Measurements from ENCODE around the gene ZSWIM6.
"Not testable (repeated sequence)": the region's sequence is repeated elsewhere in the genome, so short reads cannot be mapped to it uniquely, and the experiment has no call there.

ZSWIM6 gene

GRCh38 chr5:61363401-61364114 lies 31.5 kb downstream of the ZSWIM6 start:
- no peak for DNase-seq (ENCODE audit: low read depth in 2 of 2)

GRCh38 chr5:61366497-61367240 lies 34.6 kb downstream of the ZSWIM6 start:
- DNase-seq (ENCODE audit: low read depth in 2 of 2), result no peak

GRCh38 chr5:61370506-61370905 lies 38.4 kb downstream of the ZSWIM6 start:
- DNase-seq (ENCODE audit: low read depth in 2 of 2), result no peak

- no peak for DNase-seq (ENCODE audit: low read depth in 2 of 2)
These were observed 39.4 kb downstream of the ZSWIM6 start for GRCh38 chr5:61371474-61371873.

GRCh38 chr5:61379677-61380076 lies 47.6 kb downstream of the ZSWIM6 start:
- DNase-seq (ENCODE audit: low read depth in 2 of 2), result no peak

- no peak for DNase-seq (ENCODE audit: low read depth in 2 of 2)
These were observed 49.9 kb downstream of the ZSWIM6 start for GRCh38 chr5:61381968-61382367.

GRCh38 chr5:61385627-61386026 lies 53.6 kb downstream of the ZSWIM6 start:
- no peak for DNase-seq (ENCODE audit: low read depth in 2 of 2)

GRCh38 chr5:61386045-61386800 lies 54.2 kb downstream of the ZSWIM6 start:
- no peak for DNase-seq (ENCODE audit: low read depth in 2 of 2)

GRCh38 chr5:61389609-61390008 lies 57.6 kb downstream of the ZSWIM6 start:
- no peak for DNase-seq (ENCODE audit: low read depth in 2 of 2)

GRCh38 chr5:61394078-61394704 lies 62.1 kb downstream of the ZSWIM6 start:
- DNase-seq (ENCODE audit: low read depth in 2 of 2), result no peak

GRCh38 chr5:61394793-61395192 lies 62.7 kb downstream of the ZSWIM6 start:
- no peak for DNase-seq (ENCODE audit: low read depth in 2 of 2)

GRCh38 chr5:61397238-61397637 lies 65.2 kb downstream of the ZSWIM6 start:
- no peak for DNase-seq (ENCODE audit: low read depth in 2 of 2)

GRCh38 chr5:61397937-61398336 lies 65.9 kb downstream of the ZSWIM6 start:
- DNase-seq (ENCODE audit: low read depth in 2 of 2), result no peak

- DNase-seq (ENCODE audit: low read depth in 2 of 2), result no peak
These were observed 66.4 kb downstream of the ZSWIM6 start for GRCh38 chr5:61398440-61398839.

GRCh38 chr5:61399679-61400078 lies 67.6 kb downstream of the ZSWIM6 start:
- DNase-seq (ENCODE audit: low read depth in 2 of 2), result no peak

- no peak for DNase-seq (ENCODE audit: low read depth in 2 of 2)
These were observed 69.7 kb downstream of the ZSWIM6 start for GRCh38 chr5:61401726-61402125.

- DNase-seq (ENCODE audit: low read depth in 2 of 2), result no peak
These were observed 70.3 kb downstream of the ZSWIM6 start for GRCh38 chr5:61402244-61402823.

GRCh38 chr5:61402970-61403900 lies 71.2 kb downstream of the ZSWIM6 start:
- DNase-seq (ENCODE audit: low read depth in 2 of 2), result no peak

- DNase-seq (ENCODE audit: low read depth in 2 of 2), result no peak
These were observed 73.6 kb downstream of the ZSWIM6 start for GRCh38 chr5:61405511-61406295.

- not testable (repeated sequence) for DNase-seq (ENCODE audit: low read depth in 2 of 2)
These were observed 74.4 kb downstream of the ZSWIM6 start for GRCh38 chr5:61406497-61406896.

All from stimulated activated CD4-positive, alpha-beta T cell treated with anti-CD3 and anti-CD28 coated beads, Interleukin-4, amount 100 ng/mL, for 48 hours (primary cell).